Activated CD8-positive, alpha-beta memory T cell treated with anti-CD3 and anti-CD28 coated beads for 24 hours (primary cell): ENCODE results near the gene MBOAT2.
"Not testable (repeated sequence)": the region's sequence is repeated elsewhere in the genome, so short reads cannot be mapped to it uniquely, and the experiment has no call there.

Experiments used
- DNase-seq: peaks from one replicate; pipeline ENCODE4 v3.0.0-alpha.2; 2020

Gene MBOAT2

DNA sequence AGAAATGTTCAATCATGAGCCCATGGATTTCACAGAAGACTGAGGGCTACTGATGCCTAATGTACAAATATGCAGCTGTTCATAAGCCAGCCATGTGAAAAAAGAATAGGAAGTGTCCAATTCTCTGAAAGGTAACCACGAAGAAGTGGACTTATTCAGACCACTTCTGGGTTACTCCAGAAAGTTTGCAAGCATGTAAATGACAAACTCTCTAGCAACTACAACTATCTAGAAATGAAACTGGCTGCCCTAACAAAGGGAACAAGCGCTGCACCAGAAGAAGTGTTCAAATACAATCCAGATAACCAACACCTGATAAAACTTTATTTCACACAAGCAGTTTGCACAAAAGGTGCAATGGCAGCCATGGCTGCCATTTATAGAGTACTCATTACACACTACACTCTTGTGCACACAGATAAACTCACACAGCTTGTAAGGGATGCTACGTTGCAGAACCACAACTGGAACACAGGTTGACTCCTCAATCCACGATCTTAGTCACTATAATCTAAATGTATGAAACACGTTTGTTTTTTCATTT, 13.9 kb downstream of the MBOAT2 start:
- DNase-seq = no peak

- no peak for DNase-seq
Observed at GRCh38 chr2:8987410-8987809, 16.1 kb downstream of the MBOAT2 start.

DNA sequence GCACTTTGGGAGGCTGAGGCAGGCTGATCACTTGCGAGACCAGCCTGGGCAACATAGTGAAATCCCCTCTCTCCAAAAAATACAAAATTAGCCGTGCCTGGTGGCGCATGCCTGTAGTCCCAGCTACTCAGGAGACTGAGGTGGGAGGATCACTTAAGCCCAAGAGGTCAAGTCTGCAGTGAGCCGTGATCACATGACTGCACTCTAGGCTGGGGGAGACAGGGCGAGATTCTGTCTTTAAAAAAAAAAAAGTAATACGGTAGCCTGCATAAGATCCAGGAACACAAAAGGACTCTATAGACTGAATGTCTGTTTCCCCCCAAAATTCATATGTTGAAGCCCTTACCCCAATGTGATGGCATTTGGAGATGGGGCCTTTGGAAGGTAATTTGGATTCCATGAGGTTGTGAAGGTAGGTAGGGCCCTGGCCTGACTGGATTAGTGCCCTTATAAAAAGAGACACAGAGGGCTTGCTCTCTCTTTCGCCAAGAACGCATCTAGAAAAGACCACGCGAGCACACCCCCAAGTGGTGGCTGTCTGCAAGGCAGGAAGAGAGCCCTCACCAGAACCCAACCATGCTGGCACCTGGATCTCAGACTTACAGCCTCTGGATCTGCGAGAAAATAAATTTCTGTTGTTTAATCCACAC, 17.0 kb downstream of the MBOAT2 start:
- DNase-seq = no peak

- DNase-seq = no peak
Observed at GRCh38 chr2:8985561-8986326, 17.7 kb downstream of the MBOAT2 start.

DNA sequence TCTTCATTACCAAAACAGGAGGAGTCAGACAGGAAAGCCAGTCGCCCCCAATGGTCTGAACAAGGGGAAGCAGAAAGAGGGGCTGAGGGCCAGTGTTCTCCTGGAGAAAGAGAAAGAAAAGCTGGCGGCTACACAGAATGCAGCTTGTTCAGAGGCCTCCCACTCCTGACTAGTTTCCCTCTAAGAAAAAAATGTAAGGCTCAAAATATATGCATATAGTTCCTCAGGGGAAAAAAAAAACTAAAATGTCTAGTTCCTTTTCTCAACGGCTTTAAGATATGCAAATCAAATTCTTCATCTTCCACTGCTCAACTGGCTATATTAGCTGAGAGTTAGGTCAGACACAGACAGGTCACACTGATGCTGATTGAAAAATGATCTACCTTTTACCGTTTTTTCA, 18.6 kb downstream of the MBOAT2 start:
- DNase-seq = no peak

- no peak for DNase-seq
Observed at GRCh38 chr2:8984157-8984556, 19.3 kb downstream of the MBOAT2 start.

DNA sequence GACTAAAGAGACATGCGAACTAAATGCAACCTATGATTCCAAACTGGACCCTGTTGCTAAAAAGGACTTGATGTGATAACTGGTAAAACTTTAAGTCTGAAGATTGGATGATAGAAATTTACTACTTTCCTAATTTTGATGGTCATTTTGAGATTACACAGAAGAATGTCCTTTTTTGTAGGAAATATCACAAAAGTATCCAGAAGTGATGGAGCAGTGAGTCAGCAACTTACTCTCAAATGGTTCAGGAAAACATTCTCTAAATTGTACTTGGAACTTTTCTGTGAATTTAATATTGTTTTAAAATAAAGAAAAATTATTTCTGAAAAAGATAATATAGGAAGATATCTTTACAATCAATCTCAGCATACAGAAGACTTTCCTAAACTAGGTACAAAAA, 19.9 kb downstream of the MBOAT2 start:
- no peak for DNase-seq

DNA sequence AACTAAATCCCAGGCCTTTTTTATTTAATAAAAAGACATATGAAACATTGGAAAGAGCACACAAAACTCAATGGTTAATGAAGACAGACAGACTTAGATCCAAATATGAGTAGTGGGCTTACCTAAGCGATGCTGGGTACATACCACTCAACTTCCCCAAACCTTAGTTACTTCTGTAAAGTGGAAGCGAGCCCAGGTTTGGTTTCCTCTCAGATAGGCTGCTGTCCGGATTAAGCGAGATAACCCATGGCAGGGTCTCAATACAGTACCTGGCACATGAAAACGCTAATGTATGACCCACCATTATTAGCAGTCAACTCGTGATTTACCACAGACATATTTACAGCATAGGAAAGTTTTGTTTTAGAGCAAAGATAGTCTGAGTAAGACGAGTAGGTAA, 21.6 kb downstream of the MBOAT2 start:
- DNase-seq = no peak

GRCh38 chr2:8980096-8980495, 23.4 kb downstream of the MBOAT2 start:
- DNase-seq = no peak

- no peak for DNase-seq
Observed at GRCh38 chr2:8977758-8978157, 25.7 kb downstream of the MBOAT2 start.

DNA sequence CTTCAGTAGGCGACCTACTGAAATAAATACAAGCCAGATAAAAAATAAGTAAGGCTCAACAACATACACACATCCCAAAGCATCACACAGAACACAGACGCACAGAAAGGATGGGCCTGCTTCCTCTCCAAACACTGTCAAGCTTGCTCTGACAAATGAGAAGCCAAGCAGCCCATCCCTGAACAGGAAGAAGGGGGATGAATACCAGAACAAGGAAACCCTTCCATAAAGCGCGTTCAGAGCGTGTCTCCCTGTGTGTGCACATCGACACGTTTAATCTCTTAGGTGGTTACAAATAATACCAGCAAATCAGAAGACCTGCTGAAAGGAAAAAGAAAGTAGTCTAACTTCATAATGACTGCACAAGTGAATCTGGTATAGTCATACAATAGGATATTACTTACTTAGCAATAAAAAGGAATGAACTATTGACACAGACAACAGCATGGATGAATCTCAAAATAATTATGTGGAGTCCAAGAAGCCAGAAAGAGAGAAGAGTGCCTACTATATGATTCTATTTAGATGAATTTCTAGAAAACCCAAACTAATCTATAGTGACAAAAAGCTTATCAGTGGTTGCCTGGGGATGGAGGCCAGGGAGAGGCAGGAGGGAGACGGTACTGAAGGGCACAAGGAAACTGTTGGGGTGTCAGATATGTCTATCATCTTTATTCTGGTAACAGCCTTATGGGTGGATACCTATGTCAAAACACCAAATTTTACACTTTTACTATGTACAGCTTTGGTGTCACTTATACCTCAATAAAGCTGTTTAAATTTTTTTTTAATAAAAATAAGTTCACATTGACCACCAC, 26.8 kb downstream of the MBOAT2 start:
- DNase-seq = no peak

DNA sequence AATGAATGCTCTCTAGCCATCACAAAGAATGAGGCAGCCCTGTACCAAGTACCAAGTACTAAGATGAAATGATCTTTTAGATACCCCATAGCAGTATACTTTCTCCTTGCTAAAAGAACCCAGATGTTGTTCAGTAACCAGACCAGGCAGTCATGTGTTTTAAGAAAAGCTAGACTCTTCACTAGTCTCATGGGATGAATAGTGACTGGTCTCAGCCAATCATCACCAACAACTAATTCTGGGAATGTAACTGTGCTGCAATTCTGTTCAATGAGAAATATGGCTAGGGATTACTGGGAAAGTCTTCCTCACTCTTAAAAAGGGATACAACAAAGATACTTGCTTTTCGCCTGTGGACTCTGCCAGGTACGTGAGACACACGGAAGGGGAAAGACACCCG, 29.5 kb downstream of the MBOAT2 start:
- no peak for DNase-seq

- not testable (repeated sequence) for DNase-seq
Observed at GRCh38 chr2:8973017-8973416, 30.5 kb downstream of the MBOAT2 start.

- DNase-seq = not testable (repeated sequence)
Observed at GRCh38 chr2:8972535-8972934, 30.9 kb downstream of the MBOAT2 start.

DNA sequence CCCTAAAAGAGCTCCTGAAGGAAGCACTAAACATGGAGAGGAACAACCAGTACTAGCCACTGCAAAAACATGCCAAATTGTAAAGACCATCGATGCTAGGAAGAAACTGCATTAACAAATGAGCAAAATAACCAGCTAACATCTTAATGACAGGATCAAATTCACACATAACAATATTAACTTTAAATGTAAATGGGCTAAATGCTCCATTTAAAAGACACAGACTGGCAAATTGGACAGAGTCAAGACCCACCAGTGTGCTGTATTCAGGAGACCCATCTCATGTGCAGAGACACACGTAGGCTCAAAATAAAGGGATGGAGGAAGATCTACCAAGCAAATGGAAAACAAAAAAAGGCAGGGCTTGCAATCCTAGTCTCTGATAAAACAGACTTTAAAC, 34.1 kb downstream of the MBOAT2 start:
- DNase-seq = not testable (repeated sequence)

- no peak for DNase-seq
Observed at GRCh38 chr2:8966123-8966908, 37.2 kb downstream of the MBOAT2 start.

GRCh38 chr2:8965216-8965969, 38.1 kb downstream of the MBOAT2 start:
- DNase-seq = no peak

GRCh38 chr2:8962890-8963289, 40.6 kb downstream of the MBOAT2 start:
- no peak for DNase-seq

DNA sequence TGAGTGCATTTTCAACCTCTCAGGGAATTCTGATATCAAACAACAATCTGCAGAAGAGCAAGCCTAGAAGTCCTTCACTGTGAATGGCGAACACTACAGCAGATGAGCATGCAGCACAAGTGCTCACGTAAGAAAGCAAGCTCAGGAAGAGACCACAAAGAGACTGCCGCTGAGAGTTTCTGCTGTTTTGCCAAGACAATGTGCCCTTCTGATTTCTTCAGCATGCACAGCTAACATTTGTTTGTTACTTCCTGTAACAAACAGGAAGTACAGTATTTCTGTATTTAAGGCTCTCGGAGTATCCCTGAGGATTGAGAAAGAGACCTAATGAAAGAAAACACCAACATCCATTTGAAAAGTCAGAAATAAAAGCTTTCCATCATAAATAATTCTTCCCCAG, 45.9 kb downstream of the MBOAT2 start:
- DNase-seq = no peak

DNA sequence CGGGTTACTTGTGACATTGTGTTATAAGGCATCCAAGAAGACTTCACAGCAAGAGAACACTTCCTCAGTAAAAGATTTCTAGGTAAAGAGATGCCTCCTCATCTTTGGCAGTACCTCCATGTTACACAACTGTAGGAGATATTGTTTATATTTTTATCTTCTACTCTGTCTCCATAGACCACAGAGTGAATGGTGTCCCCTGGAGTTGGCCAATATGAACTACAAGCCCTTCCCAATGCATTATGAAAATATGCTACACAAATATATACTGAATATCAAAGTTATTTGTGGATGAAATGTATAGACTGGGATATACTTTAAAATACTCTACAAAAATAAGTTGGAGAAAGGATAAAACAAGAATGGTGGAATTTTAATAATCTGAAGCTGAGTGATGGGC, 46.7 kb downstream of the MBOAT2 start:
- no peak for DNase-seq

DNA sequence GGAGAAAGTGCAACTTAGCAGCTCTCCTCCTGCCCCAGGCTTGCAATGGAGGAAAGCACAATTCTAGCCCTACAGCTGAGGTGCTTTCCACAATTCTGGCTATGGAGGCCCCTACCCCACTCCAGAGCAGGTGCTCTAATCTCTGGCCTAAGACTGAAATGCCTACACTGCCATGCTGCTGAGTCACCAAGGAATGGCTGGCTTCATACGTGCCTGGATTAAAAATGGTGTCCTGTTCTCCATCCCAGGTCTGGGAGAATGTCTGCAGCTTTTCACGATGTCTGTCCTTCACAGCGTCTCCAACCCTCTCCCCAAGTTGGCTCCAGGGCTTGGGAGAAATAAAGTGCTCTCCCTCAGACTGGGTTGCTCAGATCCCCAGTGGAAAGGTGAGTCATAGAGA, 48.5 kb downstream of the MBOAT2 start:
- no peak for DNase-seq

DNA sequence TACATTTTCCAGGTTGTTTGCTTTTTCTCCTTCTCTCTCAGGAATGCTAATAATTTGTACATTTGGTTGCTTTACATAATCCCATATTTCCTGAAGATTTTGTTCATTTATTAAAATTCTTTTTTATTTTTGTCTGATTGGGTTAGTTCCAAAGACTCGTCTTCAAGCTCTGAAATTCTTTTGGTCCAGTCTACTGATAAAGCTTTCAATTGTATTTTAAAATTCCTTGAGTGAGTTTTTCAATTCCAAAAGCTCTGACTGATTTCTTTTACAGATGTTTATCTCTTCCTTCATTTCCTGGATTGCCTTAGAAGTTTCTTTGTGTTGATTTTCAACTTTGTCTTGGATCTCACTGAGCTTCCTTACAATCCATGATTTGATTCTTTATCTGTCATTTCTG, 50.0 kb downstream of the MBOAT2 start:
- no peak for DNase-seq
